T-helper 22 cell (primary cell): ENCODE measurements around the gene SLC25A29.
"Not testable (repeated sequence)": the region's sequence is repeated elsewhere in the genome, so short reads cannot be mapped to it uniquely, and the experiment has no call there.

Experiments used
- DNase-seq: peaks from one replicate; pipeline ENCODE4 v3.0.0-alpha.2; 2020; ENCODE audit warnings: low read depth

SLC25A29 gene

GRCh38 chr14:100293497-100294212, 12.6 kb downstream of the SLC25A29 start:
- no peak for DNase-seq

- DNase-seq = no peak
Observed at GRCh38 chr14:100292776-100293461, 13.3 kb downstream of the SLC25A29 start.

DNA sequence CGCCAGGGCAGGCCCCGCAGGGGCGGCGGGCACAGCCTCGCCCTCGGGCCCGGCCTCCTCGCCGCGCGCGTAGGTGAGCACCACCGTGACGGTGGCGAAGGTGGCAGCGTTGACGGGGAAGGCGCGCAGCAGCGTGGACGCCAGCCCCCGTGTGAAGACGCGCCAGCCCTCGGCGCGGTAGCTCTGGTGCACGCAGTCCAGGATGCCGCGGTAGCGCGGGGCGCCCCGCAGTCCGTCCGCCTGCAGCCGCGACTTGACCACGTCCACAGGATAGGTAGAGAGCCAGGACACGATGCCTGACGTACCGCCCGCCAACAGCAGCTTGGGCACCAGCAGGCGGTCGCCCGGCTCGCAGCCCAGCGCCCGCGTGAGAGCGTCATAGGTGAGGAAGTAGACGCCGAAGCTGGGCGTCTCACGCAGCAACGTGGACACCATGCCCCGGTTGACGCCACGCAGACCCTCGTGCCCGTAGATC, 13.9 kb downstream of the SLC25A29 start:
- DNase-seq = no peak

GRCh38 chr14:100291305-100292075, 14.8 kb downstream of the SLC25A29 start:
- DNase-seq = no peak

- DNase-seq = no peak
Observed at GRCh38 chr14:100290607-100291304, 15.5 kb downstream of the SLC25A29 start.

GRCh38 chr14:100289916-100290606, 16.2 kb downstream of the SLC25A29 start:
- DNase-seq = no peak

GRCh38 chr14:100288382-100289185, 17.7 kb downstream of the SLC25A29 start:
- DNase-seq = no peak

- DNase-seq = not testable (repeated sequence)
Observed at GRCh38 chr14:100287998-100288295, 18.3 kb downstream of the SLC25A29 start.

DNA sequence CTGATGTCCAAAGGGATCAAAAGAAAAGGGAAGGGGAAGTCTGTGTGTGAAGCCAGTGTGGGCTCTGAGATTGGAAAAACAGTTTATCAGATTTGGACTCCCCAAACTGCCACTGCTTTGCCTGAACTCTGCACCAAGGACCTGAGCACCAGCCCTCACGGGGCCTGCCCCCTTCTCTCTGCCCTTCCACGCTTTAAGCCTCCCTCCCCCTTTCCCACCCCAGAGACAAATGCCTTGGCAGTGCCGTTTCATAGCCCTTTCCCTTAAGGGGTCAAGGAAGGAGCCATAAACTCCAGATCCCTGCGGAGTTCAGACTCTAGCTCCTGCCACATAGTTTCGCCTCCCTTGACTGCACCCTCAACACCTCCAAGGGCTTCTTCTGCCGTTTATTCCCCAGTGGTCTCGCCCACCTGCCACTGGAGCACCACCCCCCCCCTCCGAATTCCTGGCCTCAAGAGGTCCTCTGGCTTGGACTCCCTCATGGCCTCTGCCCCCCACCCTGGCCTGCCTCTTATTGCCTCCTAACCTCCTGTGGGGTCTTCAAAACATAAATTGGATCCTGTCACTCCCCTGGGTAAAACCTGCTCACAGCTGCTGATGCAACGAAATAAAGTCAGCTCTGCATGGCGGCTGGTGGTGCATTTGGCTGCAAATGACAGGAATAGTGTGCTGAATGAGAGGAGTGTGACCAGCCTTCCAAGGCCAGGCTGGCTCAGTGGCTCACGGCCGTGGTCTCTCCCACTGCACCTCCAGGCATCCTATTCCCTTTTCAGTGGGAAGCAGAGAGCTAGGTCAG, 18.8 kb downstream of the SLC25A29 start:
- no peak for DNase-seq

DNA sequence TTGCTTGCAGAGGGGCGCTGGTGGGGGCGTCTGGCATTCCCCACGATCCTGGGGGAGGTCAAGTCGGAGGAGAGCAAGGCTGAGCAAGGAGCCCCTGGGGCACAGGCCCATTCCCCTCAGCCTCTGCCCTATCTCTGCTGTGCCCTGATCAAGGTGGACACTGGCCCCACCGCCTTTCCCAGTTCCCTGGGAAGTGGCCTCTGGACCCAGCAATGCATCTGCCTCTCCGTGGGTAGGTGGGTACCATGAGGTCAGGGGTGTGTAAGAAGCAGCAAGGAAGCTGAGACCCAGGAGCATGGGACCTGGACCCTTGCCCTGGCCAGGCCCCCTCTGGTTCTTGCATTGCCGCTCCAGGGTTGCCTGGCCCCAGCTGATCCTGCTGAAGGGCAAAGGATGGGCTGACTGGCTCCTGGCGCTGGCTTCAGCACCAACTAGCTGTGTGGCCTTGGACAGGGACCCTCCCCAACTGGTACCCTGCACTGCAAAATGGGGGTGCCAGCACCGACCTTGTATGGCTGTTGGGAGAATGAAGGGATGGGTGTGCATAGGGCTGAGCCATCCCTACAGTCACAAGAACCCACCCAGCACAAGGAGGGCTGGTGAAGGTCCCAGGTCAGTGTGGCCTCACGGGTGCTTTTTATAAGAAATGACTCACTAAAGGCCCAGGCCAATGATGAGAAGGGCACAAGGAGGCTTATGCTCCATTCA, 19.6 kb downstream of the SLC25A29 start:
- no peak for DNase-seq

DNA sequence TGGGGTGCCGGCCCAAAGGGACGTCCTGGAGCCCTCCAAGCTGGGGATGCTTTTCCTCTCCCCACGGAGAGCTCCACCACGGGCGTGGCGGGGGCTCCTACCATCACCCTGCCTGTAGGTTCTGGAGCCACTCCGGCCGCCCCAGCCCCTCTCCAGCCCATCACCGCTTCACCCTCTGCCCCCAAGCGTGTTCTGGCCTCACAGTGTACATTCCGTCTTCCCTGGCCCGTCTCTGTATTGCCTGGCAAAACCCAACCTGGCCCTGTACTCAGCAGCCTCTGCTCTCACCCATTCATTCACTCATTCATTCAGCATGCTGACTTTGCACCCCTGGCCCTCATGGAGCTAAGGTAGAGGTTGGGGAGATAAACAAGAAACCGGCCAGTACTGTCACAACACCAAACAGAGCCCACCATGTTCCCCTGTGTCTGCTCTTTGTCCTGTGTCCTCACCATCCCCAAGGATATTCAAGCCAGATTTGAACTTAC, 20.3 kb downstream of the SLC25A29 start:
- DNase-seq = no peak

GRCh38 chr14:100285021-100285912, 21.0 kb downstream of the SLC25A29 start:
- DNase-seq = peak; percentile 62

DNA sequence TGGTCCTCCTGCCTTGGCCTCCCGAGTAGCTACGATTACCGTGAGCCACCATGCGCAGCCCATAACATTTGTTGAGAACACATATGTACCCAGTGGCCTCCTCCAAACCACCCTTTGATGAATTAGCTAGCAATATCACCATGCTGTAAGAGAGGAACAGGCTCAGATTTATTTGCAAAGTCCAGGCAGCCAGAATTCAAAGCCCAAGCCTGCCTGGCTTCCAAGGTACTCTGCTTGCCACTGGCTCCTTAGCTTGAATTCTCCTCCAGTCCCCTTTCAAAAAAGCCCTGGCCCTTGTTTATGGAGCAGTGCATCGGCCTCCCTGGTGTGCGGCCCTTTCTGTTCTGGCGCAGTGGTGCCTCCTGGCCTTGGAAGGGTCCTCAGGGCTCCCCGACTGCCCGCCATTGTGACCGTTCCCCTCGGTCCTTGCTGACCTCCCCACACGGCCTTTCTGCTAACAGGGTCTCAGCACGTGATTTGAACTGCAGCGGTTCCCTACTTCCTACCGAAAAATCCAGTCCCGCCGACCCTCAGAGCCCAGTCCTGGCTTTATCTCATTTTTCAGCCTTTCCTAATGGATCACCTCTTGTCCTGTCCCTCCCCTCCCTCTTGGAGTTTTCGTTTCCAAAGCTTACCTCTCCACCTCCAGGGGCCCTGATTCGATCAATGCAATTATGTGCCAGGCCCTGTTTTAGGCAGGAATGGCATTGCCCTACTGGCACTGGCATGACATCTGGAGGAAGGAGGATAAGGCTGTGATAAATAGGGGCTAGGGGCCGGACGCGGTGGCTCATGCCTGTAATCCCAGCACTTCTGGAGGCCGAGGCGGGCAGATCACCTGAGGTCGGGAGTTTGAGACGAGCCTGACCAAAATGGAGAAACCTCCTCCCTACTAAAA, 22.0 kb downstream of the SLC25A29 start:
- DNase-seq = no peak

- not testable (repeated sequence) for DNase-seq
Observed at GRCh38 chr14:100283436-100283835, 22.8 kb downstream of the SLC25A29 start.

- no peak for DNase-seq
Observed at GRCh38 chr14:100282766-100283419, 23.4 kb downstream of the SLC25A29 start.

DNA sequence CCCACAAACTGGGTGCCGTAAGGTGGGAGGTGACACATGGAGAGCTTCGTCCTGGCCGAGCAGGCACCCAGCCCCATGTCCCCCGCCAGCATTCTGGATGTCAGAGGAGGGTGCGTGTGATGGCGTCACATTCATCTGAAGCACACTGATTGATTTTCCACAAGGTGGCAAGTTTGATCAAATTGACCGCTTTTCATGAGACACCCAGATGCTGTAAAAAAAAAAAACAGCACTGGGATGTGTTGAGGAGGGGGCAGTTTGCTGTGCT, 24.2 kb downstream of the SLC25A29 start:
- DNase-seq = no peak
